A673 (cell line): ENCODE data around the gene NHEJ1. TPM values are rescaled to one million over a fixed set of nuclear protein-coding genes. Genes with fewer than 3 reads are reported as not detected.

Experiments
- BruUV-seq: library from RNA; stranded (reverse); fragments of 400-500 nt; replicated peaks from 2 replicates; lab custom pipeline; 2021; lab: Mats Ljungman, UMichigan
- CTCF ChIA-PET: fragments of 300-600 bp; sonication (Branson Sonifier 250); formaldehyde crosslinking; loops from one replicate; lab custom pipeline; 2022; ENCODE audit warnings: antibody characterized with exemption; lab: Charles Lee
- POLR2A ChIA-PET: fragments of 300-600 bp; sonication (Branson Sonifier 250); formaldehyde crosslinking; loops from one replicate; lab custom pipeline; 2022; ENCODE audit warnings: antibody characterized with exemption; ENCODE audit not compliant: low non-redundant PET; lab: Charles Lee
- DNase-seq: peaks from one replicate; pipeline ENCODE4 v3.0.0-alpha.2; 2015; ENCODE audit warnings: low spot score
- H3K27ac ChIP-seq: fragments of 200-600 bp; sonication (generic); 2 replicates; pipeline ENCODE4 v1.5.1; 2016; ENCODE audit warnings: mixed run types, low read depth, mild to moderate bottlenecking, mixed read lengths, antibody characterized with exemption, low read length; ENCODE audit not compliant: poor library complexity, severe bottlenecking
- H3K27me3 ChIP-seq: fragments of 200-600 bp; sonication (generic); replicated peaks from 2 replicates; pipeline ENCODE4 v1.6.1; 2017; ENCODE audit warnings: mixed run types, low read depth, mild to moderate bottlenecking, mixed read lengths, antibody characterized with exemption, low read length; ENCODE audit not compliant: insufficient read depth, poor library complexity
- H3K36me3 ChIP-seq: fragments of 200-600 bp; sonication (generic); 2 replicates; pipeline ENCODE4 v1.6.1; 2016; ENCODE audit warnings: mixed run types, mild to moderate bottlenecking, mixed read lengths, antibody characterized with exemption, low read length; ENCODE audit not compliant: insufficient read depth, poor library complexity, severe bottlenecking
- H3K4me1 ChIP-seq: fragments of 200-600 bp; sonication (generic); 2 replicates; pipeline ENCODE4 v1.6.1; 2017; ENCODE audit warnings: mixed run types, mild to moderate bottlenecking, mixed read lengths, antibody characterized with exemption, low read length; ENCODE audit not compliant: insufficient read depth, poor library complexity, severe bottlenecking
- H3K4me3 ChIP-seq: fragments of 200-600 bp; sonication (generic); 2 replicates; pipeline ENCODE4 v1.5.1; 2016; ENCODE audit warnings: low read depth, mixed run types, mild to moderate bottlenecking, mixed read lengths, low read length; ENCODE audit not compliant: poor library complexity, severe bottlenecking
- H3K9me3 ChIP-seq: fragments of 200-600 bp; sonication (generic); 2 replicates; pipeline ENCODE4 v1.6.1; 2016; ENCODE audit warnings: mixed run types, low read depth, mild to moderate bottlenecking, mixed read lengths, antibody characterized with exemption, low read length; ENCODE audit not compliant: poor library complexity, severe bottlenecking
- EZH2 ChIP-seq: fragments of 200-600 bp; sonication (generic); IDR thresholded peaks from 2 replicates; pipeline ENCODE4 v1.6.1; 2017; ENCODE audit warnings: borderline replicate concordance, low read depth, mild to moderate bottlenecking, mixed read lengths, antibody characterized with exemption, low read length; ENCODE audit not compliant: poor library complexity, severe bottlenecking
- intact Hi-C: fragments of 100-400 bp; cut with micrococcal nuclease; formaldehyde crosslinking; loops from one replicate; pipeline ENCODE4 v1.10.0; 2022; ENCODE audit not compliant: unreplicated experiment
- total RNA-seq: library from RNA; stranded (reverse); gene quantifications from 2 replicates; pipeline ENCODE4 v1.2.3, GENCODE V29; 2021
- TF ChIP-seq, protein P1 (sequence below): fragments of 300-800, 200-600 bp; sonication (generic); conservative IDR thresholded peaks from 2 replicates; pipeline ENCODE4 v1.5.1; 2017; ENCODE audit warnings: low read depth, mild to moderate bottlenecking, antibody characterized with exemption, low read length, moderate library complexity, mixed read lengths

The NHEJ1 gene
- total RNA-seq, 1 experiment from 2014 or later, result 18.0 TPM

- peaks cover 95% of the 10 kb centered on the region for H3K27me3 ChIP-seq
- intact Hi-C loops, result no loop called here
Measured at GRCh38 chr2:219060821-219061791, 99.5 kb downstream of the NHEJ1 start, which contains the start of gene IHH. IHH (minus strand) TSS chr2:219060921; CDS start chr2:219060467, 454 bp downstream.

DNA sequence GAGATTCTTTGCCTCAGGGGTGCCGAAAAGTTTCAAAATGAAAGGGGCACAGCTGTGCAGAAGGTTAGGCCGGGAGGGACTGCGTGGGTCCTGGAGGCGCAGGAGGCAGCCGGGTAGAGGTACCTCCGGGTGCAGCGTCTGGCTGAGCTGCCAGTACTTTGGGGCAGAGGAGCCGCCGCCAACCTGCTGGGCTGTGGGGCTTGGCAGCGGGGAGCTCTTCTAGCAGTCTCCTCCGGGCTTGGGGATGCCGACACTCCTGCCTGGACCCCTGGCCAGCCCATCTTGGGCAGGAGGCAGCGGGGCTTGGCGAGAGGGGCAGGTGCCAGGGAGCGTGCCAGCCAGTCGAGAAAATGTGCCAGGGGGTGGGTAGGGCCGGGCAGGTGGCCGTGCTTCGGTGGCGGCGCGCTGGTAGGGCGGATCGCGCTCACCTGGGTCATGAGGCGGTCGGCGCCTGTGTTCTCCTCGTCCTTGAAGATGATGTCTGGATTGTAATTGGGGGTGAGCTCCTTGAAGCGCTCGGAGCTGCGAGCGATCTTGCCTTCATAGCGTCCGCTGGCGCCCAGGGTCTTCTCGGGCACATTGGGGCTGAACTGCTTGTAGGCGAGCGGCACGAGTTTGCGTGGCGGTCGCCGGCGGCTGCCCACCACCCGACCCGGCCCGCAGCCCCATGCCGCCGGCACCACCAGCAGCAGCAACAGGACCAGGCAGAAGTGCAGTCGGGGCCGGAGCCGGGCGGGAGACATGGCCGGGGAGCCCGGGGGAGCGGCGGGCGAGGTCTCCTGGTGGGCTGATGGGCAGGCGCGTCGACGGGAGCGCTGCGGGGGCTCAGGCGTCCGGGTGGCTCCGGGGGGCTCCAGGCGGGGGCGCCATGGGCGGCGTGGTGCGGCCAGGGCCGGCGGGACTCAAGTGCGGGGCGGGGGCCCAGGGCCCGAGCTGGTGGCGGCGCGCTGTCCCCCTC, 100.6 kb downstream of the NHEJ1 start:
- ChIA-PET POLR2A (no interaction called here), CTCF (interaction anchor here (0.6 to 0.9 kb wide), 2 partner anchors 49 to 64 kb away, joined by 3 to 4 read pairs; no protein-coding TSS in a partner anchor)
- Histone ChIP-seq H3K4me3 (no peak overlapping the region), H3K9me3 (no peaks in the 10 kb centered on the region), H3K27ac (no peak overlapping the region), H3K27me3 (peaks cover 97% of the 10 kb centered on the region), H3K4me1 (no peaks in the 10 kb centered on the region), H3K36me3 (no peaks in the 10 kb centered on the region)
- no TSS peak for BruUV-seq
- TF ChIP-seq EZH2, result peak; percentile 96
- TF ChIP-seq, protein P1, sequence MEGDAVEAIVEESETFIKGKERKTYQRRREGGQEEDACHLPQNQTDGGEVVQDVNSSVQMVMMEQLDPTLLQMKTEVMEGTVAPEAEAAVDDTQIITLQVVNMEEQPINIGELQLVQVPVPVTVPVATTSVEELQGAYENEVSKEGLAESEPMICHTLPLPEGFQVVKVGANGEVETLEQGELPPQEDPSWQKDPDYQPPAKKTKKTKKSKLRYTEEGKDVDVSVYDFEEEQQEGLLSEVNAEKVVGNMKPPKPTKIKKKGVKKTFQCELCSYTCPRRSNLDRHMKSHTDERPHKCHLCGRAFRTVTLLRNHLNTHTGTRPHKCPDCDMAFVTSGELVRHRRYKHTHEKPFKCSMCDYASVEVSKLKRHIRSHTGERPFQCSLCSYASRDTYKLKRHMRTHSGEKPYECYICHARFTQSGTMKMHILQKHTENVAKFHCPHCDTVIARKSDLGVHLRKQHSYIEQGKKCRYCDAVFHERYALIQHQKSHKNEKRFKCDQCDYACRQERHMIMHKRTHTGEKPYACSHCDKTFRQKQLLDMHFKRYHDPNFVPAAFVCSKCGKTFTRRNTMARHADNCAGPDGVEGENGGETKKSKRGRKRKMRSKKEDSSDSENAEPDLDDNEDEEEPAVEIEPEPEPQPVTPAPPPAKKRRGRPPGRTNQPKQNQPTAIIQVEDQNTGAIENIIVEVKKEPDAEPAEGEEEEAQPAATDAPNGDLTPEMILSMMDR, result no peak
- DNase-seq, result no peak
- intact Hi-C loops, result loop anchor here (10.0 kb wide), 1 partner anchor 235 kb away; no protein-coding TSS in a partner anchor

More at GRCh38 chr2:219060821-219061791, 99.5 kb downstream of the NHEJ1 start, which contains the start of gene IHH:
- H3K9me3 ChIP-seq, result no peaks in the 10 kb centered on the region
- H3K36me3 ChIP-seq, result no peaks in the 10 kb centered on the region
- BruUV-seq, result no TSS peak
- DNase-seq, result no peak
- TF ChIP-seq, protein P1, result no peak
- TF ChIP-seq EZH2, result peak; percentile 100
- no peak within 1 kb of the TSS for H3K27ac ChIP-seq
- H3K4me3 ChIP-seq, result no peak within 1 kb of the TSS
- no peaks in the 10 kb centered on the region for H3K4me1 ChIP-seq
- POLR2A ChIA-PET, result interaction anchor here (0.7 kb wide), 1 partner anchor 327 kb away, joined by 7 read pairs; the partner anchor contains the start of gene DNPEP
- CTCF ChIA-PET, result interaction anchor here (0.6 kb wide), 1 partner anchor 58 kb away, joined by 3 read pairs; no protein-coding TSS in a partner anchor

- no peaks in the 10 kb centered on the region for H3K9me3 ChIP-seq
- no peaks in the 10 kb centered on the region for H3K4me1 ChIP-seq
- BruUV-seq, result no TSS peak
- CTCF ChIA-PET, result interaction anchor here (0.5 to 1.8 kb wide), 3 partner anchors 45 to 463 kb away, joined by 10 to 18 read pairs (median 13); no protein-coding TSS in a partner anchor
- H3K27ac ChIP-seq, result no peak overlapping the region
- H3K27me3 ChIP-seq, result peaks cover 93% of the 10 kb centered on the region
- intact Hi-C loops, result loop anchor here (10.0 kb wide), 1 partner anchor 235 kb away; no protein-coding TSS in a partner anchor
- DNase-seq, result no peak
- TF ChIP-seq EZH2, result peak; percentile 96
- TF ChIP-seq, protein P1, result no peak
- H3K36me3 ChIP-seq, result no peaks in the 10 kb centered on the region
- H3K4me3 ChIP-seq, result no peak overlapping the region
- POLR2A ChIA-PET, result no interaction called here
Measured at GRCh38 chr2:219059375-219059724, 101.3 kb downstream of the NHEJ1 start.
